GM21528 (cell line): ENCODE measurements around the gene DNM3.
"Not testable (repeated sequence)": the region's sequence is repeated elsewhere in the genome, so short reads cannot be mapped to it uniquely, and the experiment has no call there.

Experiments used
- ATAC-seq: cut with Tn5 transposase; IDR thresholded peaks from one replicate; pipeline ENCODE4 v1.9.1; 2021; ENCODE audit warnings: mild to moderate bottlenecking, moderate library complexity; ENCODE audit not compliant: unreplicated experiment, low FRiP score

Gene DNM3

GRCh38 chr1:172004671-172005070, 163.4 kb downstream of the DNM3 start:
- no peak for ATAC-seq

GRCh38 chr1:172005856-172006255, 164.6 kb downstream of the DNM3 start:
- ATAC-seq = no peak

GRCh38 chr1:172006660-172007059, 165.4 kb downstream of the DNM3 start:
- ATAC-seq = no peak

GRCh38 chr1:172018727-172019311, 177.5 kb downstream of the DNM3 start:
- no peak for ATAC-seq

- no peak for ATAC-seq
Measured at GRCh38 chr1:172019976-172020375, 178.7 kb downstream of the DNM3 start.

- no peak for ATAC-seq
Measured at GRCh38 chr1:172024516-172024915, 183.2 kb downstream of the DNM3 start.

- not testable (repeated sequence) for ATAC-seq
Measured at GRCh38 chr1:172024944-172025738, 183.8 kb downstream of the DNM3 start.

- ATAC-seq = no peak
Measured at GRCh38 chr1:172040466-172040865, 199.2 kb downstream of the DNM3 start.

GRCh38 chr1:172041102-172041501, 199.8 kb downstream of the DNM3 start:
- no peak for ATAC-seq

- no peak for ATAC-seq
Measured at GRCh38 chr1:172041742-172042141, 200.4 kb downstream of the DNM3 start.

GRCh38 chr1:172043900-172044299, 202.6 kb downstream of the DNM3 start:
- ATAC-seq = no peak

GRCh38 chr1:172051898-172052297, 210.6 kb downstream of the DNM3 start:
- no peak for ATAC-seq

- ATAC-seq = no peak
Measured at GRCh38 chr1:172054172-172054571, 212.9 kb downstream of the DNM3 start.

GRCh38 chr1:172055816-172056419, 214.6 kb downstream of the DNM3 start:
- not testable (repeated sequence) for ATAC-seq

GRCh38 chr1:172068334-172068733, 227.0 kb downstream of the DNM3 start:
- ATAC-seq = no peak

GRCh38 chr1:172069051-172069450, 227.8 kb downstream of the DNM3 start:
- ATAC-seq = no peak

- ATAC-seq = no peak
Measured at GRCh38 chr1:172069534-172069933, 228.2 kb downstream of the DNM3 start.

- ATAC-seq = no peak
Measured at GRCh38 chr1:172070055-172070454, 228.8 kb downstream of the DNM3 start.

- ATAC-seq = no peak
Measured at GRCh38 chr1:172071746-172072145, 230.4 kb downstream of the DNM3 start.

GRCh38 chr1:172079859-172080258, 238.6 kb downstream of the DNM3 start:
- ATAC-seq = not testable (repeated sequence)

- ATAC-seq = no peak
Measured at GRCh38 chr1:172083191-172083590, 241.9 kb downstream of the DNM3 start.

- no peak for ATAC-seq
Measured at GRCh38 chr1:172084876-172085275, 243.6 kb downstream of the DNM3 start.
